Measurements from ENCODE around the gene XXYLT1. TPM values are rescaled to one million over a fixed set of nuclear protein-coding genes. Genes with fewer than 3 reads are reported as not detected.
A peak's percentile ranks its signal among the peaks of the same experiment; 100 is the strongest.
"Not testable (repeated sequence)": the region's sequence is repeated elsewhere in the genome, so short reads cannot be mapped to it uniquely, and the experiment has no call there.

The XXYLT1 gene
- total RNA-seq, 3 donors from 2014 or later: 10.0 to 10.7 (median 10.2) TPM

DNA sequence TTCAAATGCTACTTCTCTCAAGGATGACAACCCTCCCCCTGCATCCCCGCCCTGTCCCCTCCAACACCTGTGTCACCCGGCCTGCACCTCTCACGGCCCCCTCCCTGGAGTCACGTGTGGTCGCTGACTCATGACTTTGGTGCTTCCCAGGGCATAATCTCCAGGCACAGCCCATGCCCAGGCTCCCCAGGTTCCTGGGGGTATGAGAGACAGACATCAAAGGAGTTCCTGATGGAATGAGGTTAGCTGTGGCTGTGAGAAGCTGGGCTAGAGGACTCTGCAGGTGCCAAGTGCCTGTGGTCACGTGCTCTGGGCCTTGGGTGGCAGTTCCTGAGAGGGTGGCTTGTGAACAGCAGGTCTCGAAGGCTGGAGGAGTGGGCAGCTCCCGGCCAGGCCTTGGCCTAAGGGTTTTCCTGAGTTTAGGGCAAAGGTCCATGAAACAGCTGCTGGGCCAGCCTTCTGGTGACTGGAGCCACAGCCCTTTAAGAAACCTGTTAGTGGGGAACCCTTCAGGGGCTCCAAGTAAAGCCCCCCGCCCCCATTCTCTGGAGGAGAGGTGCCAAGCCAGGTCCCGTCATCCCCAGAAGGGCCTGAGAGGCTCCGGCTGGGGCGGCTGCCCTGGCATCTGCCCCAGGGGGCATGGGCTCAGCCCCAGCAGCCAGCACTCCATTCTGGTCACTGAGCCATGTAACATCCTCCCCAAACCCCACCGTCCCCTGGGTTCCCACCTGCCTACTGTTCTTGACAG is 230.0 kb downstream of the XXYLT1 start:
- TF ChIP-seq, protein P1, sequence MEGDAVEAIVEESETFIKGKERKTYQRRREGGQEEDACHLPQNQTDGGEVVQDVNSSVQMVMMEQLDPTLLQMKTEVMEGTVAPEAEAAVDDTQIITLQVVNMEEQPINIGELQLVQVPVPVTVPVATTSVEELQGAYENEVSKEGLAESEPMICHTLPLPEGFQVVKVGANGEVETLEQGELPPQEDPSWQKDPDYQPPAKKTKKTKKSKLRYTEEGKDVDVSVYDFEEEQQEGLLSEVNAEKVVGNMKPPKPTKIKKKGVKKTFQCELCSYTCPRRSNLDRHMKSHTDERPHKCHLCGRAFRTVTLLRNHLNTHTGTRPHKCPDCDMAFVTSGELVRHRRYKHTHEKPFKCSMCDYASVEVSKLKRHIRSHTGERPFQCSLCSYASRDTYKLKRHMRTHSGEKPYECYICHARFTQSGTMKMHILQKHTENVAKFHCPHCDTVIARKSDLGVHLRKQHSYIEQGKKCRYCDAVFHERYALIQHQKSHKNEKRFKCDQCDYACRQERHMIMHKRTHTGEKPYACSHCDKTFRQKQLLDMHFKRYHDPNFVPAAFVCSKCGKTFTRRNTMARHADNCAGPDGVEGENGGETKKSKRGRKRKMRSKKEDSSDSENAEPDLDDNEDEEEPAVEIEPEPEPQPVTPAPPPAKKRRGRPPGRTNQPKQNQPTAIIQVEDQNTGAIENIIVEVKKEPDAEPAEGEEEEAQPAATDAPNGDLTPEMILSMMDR (IDR thresholded peaks at IDR 0.05): no peak
- Histone ChIP-seq H3K4me1 (ENCODE audit: low read depth) (no peaks in the 10 kb centered on the region), H3K9me3 (no peaks in the 10 kb centered on the region), H3K36me3 (ENCODE audit: low read depth) (no peaks in the 10 kb centered on the region), H3K4me3 (no peak overlapping the region)
- intact Hi-C loops (cut with DNase I, micrococcal nuclease): no loop called here
- ATAC-seq (peak; percentile 20), DNase-seq (no peak)

DNA sequence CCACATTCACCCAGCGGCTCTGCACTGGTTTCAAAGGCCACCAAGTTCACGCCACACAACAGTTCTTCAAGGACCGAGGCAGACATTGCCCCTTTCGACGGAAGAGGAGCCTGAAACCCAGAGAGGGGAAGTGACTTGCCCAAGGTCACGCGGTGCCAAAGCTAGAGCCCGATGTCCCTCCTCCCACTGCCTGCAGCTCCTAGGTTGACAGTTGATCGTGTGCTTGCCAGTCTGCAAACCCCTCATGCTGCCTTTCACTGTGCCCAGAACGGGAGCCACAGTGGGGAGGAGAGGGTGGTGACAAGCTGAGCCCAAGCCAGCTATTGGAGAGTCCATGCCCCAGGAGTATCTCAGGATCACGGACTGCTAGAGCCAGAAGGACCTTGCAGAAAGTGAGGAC is 230.9 kb downstream of the XXYLT1 start:
- H3K36me3 ChIP-seq (ENCODE audit: low read depth): no peaks in the 10 kb centered on the region
- no peak overlapping the region for H3K4me3 ChIP-seq
- DNase-seq (no peak), ATAC-seq (peak; percentile 24)
- no peaks in the 10 kb centered on the region for H3K4me1 ChIP-seq (ENCODE audit: low read depth)
- H3K9me3 ChIP-seq: no peaks in the 10 kb centered on the region
- TF ChIP-seq, protein P1 (IDR thresholded peaks at IDR 0.05): no peak
- intact Hi-C loops (cut with DNase I, micrococcal nuclease): no loop called here

DNA sequence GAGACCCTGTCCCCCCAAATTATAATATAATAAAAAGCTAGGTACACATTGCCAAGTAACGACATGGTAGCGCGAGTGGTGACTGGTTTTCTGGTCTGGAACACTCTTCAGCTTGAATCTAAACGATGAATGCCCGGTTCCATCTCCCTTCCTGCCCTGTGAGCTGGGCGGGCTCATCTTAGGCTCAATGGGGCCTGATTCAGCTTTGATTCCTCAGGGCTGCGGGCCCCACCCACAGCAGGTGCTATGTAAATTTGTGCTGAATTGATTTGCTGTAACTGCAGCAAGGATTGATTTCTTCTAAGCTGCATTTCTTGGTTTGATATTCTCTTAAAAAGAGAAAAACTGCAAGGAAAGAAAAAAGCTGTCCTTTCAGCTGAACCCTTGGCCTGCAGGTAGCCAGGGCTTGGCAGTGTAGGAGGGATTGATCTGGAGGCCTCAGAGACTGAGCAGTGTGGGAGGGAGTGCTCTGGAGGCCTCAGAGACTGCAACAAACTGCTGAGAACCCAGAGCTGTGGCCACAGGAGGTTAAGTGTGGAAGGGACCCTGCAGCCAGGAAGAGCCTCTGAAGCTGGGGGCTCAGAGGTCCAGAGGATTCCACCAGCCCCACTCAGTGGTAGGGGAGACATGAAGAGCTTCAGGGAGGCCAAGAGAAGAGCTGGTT is 231.6 kb downstream of the XXYLT1 start:
- Histone ChIP-seq H3K4me1 (ENCODE audit: low read depth) (no peaks in the 10 kb centered on the region), H3K9me3 (no peaks in the 10 kb centered on the region), H3K4me3 (no peak overlapping the region), H3K36me3 (ENCODE audit: low read depth) (no peaks in the 10 kb centered on the region)
- TF ChIP-seq, protein P1 (IDR thresholded peaks at IDR 0.05): no peak
- ATAC-seq (peak; percentile 70), DNase-seq (peak in 1 of 3 donors; percentile 18)
- intact Hi-C loops (cut with DNase I, micrococcal nuclease): no loop called here

DNA sequence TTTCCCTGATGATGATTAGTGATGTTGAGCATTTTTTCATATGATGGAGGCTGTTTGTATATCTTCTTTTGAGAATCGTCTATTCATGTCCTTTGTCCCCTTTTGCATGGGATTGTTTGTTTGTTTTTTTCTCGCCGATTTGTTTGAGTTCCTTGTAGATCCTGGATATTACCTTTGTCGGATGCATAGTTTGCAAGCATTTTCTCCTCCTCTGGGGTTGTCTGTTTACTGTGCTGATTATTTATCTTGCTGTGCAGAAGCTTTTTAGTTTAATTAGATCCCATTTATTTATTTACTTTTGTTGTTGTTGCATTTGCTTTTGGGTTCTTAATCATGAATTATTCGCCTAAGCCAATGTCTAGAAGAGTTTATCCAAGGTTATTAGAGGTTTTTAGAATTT is 232.8 kb downstream of the XXYLT1 start:
- intact Hi-C loops (cut with DNase I, micrococcal nuclease): no loop called here
- no peak for DNase-seq
- no peak for ATAC-seq
- Histone ChIP-seq H3K36me3 (ENCODE audit: low read depth) (no peaks in the 10 kb centered on the region), H3K9me3 (no peaks in the 10 kb centered on the region), H3K4me3 (no peak overlapping the region), H3K4me1 (ENCODE audit: low read depth) (no peaks in the 10 kb centered on the region)
- TF ChIP-seq, protein P1 (IDR thresholded peaks at IDR 0.05): no peak

DNA sequence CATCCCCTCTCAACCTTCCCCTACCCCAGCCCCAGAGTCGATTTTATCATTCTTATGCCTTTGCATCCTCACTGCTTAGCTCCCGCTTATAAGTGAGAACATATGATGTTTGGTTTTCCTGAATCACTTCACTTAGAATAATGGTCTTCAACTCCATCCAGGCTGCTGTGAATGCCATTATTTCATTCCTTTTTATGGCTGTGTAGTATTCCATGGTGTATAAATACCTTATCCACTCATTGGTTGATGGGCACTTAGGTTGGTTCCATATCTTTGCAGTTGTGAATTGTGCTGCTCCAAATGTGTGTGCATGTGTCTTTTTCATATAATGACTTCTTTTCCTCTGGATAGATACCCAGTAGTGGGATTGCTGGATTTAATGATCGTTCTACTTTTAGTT is 233.4 kb downstream of the XXYLT1 start:
- ATAC-seq; intact Hi-C loops (cut with DNase I, micrococcal nuclease); H3K4me3 ChIP-seq; H3K36me3 ChIP-seq (ENCODE audit: low read depth); H3K4me1 ChIP-seq (ENCODE audit: low read depth); H3K9me3 ChIP-seq; DNase-seq: not testable (repeated sequence)

DNA sequence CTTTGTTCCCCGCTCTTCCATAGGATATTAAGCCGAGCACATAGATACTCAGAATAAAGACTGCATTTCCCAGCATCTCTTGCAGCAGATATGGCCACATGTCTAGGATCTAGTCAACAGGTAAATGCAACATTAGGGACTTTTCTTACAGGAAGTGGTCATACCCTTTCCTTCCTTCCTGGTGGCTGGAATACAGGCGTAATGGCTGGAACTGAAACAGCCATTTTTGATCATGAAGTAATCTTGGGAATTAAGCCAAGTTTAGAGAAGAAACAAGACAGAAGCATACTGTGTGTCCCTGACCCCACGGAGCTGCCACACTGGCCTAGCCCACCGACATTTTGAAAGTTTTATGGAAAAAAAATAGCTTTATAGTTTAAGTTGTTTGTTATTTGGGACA is 234.0 kb downstream of the XXYLT1 start:
- no peak overlapping the region for H3K4me3 ChIP-seq
- no peaks in the 10 kb centered on the region for H3K36me3 ChIP-seq (ENCODE audit: low read depth)
- ATAC-seq: no peak
- H3K4me1 ChIP-seq (ENCODE audit: low read depth): no peaks in the 10 kb centered on the region
- H3K9me3 ChIP-seq: no peaks in the 10 kb centered on the region
- TF ChIP-seq, protein P1 (IDR thresholded peaks at IDR 0.05): no peak
- intact Hi-C loops (cut with DNase I, micrococcal nuclease): no loop called here
- DNase-seq: no peak
